ENCODE measurements around the gene HELZ.
"Not testable (repeated sequence)": the region's sequence is repeated elsewhere in the genome, so short reads cannot be mapped to it uniquely, and the experiment has no call there.

Gene HELZ

DNA sequence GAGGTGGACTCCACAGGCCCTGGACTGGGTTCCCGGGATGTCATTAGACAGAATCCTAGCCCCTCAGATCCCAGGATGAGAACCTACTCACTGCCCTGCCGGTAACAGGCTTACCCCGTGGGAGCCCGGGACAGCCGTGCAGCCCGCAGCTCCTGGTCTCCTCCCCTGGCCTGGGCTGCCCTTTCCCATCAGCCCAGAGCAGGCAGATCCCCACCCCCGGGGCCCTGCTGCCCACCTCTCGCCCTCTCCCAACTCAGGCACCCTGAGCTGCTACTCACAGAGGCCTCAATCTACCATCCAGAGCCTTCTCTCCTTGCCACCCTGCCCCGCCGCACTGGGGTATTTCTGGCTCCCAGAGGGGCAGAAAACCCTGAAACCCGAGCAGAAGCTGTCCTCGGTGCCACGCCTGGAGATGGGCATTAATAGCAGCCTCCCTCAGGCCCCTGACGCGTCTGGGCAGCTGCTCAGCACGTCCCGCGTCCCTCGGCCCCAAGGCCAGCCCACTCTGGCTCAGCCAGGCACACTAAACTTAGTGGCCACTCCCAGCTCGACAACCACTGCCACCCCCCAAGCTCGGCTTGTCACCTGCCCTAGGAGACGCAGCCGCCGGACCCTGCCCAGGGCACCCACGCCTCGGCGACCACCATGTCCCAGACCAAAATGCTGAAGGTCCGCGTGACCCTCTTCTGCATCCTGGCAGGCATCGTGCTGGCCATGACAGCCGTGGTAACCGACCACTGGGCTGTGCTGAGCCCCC, 200.8 kb downstream of the HELZ start, which contains the start of gene CACNG1:
CACNG1 (plus strand) TSS at position 539 of the 757 bp plus-strand sequence; CDS start at position 646, 107 bp downstream.
- DNase-seq, result no peak

DNA sequence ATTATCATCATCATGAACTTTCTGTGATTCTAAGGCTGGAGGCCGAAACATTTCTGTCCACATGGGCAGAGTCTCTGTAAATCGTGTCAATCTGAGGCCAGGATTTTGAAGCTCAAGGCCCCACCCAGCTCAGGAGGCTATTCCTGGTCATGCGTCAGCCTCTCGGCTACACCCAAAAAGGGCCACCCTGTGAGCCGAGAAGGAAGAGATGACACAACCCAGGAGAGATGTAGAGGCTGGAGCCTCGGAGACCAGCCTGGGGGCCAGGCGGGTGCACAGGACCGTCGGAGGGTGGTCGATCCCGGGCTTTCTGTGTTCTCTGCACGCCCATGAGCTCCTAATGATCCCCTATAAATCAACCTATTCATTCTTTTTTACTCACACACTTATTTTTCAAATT, 201.7 kb downstream of the HELZ start:
- no peak for DNase-seq

DNA sequence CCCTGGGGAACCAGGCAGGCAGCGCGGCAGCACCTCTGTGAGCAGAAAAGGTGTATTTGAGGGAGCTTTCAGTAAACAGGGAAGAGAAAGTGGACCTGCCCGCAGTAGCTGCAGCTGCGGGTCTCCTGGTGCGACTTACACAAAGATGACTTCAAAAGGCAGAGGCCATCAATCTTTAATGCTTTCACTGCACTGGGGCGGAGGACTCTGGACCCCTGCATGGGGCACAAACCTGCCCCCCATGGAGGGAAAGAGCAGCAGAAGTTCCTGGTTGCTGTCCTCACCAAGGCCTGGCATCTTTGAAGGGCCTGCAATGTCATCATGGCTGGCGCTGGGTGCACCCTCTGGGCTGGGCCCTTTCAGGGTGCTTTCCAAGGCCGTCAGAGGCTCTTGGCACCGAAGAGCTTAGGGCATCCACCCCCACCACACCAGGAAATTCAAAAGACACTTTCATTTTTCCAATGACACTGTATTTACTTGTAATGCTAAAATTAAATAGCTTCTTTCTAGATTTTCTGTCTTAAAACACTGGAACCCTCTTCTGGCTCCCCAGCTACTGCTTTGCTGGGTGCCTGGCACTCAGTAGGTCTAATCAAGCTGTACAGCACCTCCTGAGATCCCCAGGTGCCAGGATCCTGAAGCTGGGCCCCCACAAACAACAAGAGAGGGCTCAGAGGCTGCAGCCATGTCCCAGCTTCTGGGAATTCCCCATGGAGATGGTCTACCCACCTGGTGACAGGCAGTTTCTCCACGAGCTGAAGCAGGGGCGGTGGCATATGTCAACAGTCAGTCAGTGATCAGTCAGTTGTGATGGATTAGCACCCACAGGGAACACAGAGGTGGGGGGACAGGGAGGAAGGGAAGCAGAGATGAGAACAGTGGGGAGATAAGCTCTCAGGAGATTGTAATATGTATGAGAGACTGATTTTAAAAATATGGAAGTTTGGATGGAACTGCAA, 202.8 kb downstream of the HELZ start:
- DNase-seq, result no peak

DNA sequence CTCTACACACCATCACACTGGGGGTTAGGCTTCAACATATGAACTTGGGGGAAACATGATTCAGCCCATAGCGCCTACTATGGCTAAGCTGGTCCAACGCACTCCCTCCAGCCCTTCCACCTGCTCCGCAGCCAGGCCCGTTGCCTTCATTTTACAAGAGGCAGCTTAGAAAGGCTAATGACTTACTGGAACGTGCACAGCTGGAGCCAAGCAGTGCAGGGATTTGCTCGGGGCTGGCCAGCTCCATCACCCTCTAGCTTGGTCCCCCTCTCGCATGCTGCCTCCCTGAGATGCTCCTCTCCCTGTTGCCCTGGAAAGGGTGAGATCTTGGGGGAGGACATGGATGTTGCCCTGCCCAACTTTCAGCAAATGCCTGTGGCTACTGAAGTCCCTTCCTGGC, 203.5 kb downstream of the HELZ start:
- DNase-seq, result no peak

DNA sequence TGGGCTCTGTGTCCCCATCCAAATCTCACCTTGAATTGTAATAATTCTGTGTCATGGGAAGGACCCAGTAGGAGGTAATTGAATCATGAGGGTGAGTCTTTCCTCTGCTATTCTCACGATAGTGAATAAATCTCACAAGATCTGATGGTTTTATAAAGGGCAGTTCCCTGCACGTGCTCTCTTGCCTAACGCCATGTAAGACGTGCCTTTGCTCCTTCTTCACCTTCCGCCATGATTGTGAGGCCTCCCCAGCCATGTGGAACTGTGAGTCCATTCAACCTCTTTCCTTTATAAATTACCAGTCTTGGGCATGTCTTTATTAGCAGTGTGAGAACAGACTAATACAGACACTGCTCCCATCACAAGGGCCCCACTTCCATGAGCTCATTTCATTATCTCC, 203.9 kb downstream of the HELZ start:
- DNase-seq, result not testable (repeated sequence)

DNA sequence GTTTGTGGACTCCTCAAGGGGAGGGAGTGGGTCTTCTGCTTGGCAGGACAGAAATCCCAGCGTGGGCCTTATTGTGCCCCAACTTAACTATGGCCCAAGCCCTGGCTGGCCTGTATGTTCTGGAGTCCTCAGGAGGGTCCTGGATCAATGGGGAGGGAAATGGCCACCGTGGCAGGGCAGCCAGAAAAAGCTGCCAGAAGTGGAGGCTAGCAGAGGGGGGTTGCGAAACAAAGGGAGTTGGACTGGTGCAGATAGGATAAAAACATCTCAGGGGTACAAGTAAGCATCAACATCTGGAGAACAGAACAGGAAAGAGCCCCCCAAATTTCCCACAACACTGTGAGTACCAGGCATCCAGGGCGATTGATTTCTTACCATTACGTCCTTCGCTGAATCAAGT, 204.3 kb downstream of the HELZ start:
- no peak for DNase-seq

DNA sequence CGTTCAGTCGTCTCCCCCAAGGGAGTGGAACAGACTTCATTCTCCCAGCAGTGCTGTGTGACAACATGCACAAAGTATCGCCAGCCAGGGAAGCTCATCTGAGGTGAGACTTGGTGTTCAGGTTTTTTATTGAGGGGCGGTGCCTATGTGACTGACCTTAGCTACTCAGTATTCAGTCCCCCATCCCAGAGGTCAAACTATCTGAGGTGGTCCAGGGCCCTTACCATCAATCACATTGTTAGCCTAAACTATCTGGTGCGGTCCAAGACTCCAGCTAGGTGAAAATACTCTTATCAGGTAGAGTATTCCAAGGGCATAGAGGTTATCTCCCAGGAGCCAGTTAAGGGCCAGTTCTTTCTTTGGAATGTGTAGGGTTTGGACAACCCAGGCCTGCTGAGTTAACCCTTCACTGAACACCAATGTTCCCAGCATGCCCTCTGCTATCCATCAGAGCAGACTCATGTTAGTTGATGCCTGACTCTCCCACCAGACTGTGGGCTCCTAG, 206.1 kb downstream of the HELZ start:
- DNase-seq, result no peak

DNA sequence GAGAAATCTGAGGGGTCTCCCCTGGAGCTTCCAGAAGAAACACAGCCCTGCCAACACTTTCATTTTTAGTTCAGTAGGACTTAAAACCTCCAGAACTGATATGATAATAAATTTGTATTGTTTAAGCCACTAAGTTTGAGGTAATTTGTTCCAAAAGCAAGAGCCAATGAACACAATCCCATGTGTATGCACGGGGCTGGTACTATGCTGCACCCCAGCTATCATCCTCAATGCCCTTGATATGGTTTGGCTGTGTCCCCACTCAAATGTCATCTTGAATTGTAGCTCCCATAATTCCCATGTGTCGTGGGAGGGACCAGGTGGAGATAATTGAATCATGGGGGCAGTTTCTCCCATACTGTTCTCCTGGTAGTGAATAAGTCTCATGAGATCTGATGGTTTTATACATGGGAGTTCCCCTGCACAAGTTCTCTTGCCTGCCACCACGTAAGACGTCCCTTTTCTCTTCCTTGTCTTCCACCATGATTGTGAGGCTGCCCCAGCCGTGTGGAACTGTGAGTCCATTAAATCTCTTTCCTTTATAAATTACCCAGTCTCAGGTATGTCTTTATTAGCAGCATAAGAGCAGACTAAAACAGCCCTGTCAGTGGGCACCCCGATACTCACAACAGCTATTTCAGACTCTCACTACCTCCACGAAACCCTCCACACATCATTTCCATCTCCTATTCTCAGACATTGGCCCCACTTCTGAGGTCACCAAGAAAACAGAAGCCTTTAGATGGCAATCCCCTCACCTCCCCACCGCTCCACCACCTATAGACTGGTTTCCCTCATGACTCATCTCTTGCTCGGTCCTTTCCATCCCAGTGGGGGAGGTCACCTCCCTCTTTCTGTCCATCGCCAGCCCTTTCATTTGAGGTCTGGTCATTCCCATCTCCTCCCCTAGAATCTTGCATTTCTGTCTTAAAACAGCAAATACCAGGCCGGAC, 209.6 kb downstream of the HELZ start:
- no peak for DNase-seq

DNA sequence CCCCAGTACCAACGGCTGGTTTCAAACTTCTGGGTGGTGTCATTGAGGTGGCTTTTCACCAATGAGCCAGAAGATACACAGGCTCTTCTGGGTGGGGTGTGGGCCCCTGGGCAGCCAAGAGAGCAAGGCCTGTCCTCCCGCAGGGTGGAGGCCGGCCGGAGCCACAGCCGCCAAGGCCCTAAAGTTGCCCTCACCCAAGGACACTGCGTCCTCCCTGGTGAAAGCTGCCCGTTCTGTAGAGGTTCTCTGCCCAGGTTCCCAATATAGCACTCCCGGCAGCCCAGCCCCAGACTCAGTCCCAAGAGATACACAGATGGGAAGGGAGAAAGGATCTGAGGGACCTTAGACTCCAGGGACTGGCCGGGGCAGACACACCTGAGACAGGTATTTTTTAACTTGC, 211.4 kb downstream of the HELZ start:
- DNase-seq, result no peak

DNA sequence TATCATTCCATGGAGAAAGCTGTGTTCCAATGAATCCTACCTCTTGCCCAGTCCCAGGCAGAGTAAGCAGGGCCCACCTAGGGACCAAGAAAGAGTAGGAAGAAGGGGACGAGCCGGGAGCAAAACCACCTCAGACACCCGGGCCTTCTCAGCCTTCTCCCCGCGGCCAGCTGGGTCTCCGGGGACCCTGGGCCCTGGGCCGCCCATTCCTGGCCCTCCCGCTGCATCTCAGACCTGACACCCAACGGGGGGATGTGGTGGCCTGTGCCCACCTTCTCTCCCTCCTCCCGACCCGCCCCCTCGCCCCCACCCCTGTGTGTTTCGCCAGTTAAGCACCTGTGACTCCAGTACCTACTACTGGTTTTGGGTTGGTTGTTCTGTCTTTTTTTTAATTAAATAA, 212.0 kb downstream of the HELZ start:
- no peak for DNase-seq

DNA sequence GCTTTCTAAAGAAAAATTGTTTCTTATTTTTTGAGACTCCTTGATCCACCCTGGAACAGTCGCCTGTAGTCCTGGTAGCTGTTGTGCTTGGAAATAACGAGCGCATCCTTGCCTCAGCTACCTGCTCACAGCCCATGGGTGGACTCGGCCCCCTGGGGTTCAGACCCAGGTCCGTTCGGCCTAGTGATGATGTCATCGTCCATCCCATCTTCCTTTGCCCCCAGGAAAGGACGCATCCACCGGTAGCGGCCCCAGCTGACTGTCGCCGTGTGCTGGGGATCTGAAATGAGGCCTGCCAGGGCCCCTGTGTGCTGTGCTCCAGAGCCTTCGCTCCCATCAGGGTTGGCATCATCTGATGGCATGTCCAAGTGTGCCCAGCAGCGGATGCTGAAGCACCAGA, 212.6 kb downstream of the HELZ start:
- no peak for DNase-seq

DNA sequence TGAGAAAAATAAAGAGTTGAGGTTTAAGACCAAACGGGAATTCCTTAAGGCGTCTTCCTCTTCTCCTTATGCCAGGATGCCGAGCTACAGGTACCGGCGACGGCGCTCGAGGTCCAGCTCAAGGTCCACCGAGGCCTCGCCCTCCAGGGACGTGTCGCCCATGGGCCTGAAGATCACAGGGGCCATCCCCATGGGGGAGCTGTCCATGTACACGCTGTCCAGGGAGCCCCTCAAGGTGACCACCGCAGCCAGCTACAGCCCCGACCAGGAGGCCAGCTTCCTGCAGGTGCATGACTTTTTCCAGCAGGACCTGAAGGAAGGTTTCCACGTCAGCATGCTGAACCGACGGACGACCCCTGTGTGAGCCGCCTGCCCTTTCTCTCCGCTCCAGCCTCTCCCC, 214.4 kb downstream of the HELZ start:
- DNase-seq, result no peak

DNA sequence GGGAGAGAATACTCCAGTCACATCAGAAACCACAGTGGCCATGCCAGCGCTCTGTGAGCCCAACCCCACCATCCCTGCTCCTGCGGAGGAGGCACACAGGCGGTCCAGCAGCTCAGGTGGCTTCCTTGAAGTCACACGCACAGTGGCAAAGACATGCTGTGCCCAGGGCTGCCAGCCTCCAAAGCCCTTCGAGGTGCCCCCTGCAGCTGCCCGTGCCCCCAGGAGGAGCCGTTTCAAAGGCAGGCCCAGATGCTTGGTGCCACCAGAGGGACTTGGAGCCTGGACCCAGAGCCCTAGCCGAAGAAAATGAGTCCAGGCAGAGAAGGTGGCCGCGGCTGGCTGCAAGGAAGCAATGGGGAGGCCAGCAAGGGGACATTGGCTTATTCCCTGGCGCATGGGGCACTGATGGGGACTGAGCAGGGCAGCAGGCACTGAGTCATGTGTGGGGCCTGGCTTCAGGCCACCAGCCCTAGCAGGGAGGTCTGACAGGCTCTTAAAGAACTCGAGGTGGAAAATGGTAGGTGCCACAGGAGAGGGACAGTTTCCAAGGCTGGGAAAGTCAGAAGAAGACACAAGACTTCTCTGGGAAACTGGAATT, 217.9 kb downstream of the HELZ start:
- DNase-seq, result no peak

DNA sequence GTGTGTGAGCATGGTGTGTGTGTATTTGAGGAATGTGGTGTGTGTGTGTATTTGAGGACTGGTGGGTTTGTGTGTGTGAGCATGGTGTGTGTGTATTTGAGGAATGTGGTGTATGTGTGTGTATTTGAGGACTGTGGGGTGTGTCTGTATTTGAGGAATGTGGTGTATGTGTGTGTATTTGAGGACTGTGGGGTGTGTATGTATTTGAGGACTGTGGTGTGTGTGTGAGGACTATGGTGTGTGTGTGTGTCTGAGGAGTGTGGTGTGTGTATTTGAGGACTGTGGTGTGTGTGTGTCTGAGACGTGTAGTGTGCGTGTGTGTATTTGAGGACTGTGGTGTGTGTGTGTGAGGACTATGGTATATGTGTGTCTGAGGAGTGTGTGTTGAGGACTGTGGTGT, 218.7 kb downstream of the HELZ start:
- no peak for DNase-seq

DNA sequence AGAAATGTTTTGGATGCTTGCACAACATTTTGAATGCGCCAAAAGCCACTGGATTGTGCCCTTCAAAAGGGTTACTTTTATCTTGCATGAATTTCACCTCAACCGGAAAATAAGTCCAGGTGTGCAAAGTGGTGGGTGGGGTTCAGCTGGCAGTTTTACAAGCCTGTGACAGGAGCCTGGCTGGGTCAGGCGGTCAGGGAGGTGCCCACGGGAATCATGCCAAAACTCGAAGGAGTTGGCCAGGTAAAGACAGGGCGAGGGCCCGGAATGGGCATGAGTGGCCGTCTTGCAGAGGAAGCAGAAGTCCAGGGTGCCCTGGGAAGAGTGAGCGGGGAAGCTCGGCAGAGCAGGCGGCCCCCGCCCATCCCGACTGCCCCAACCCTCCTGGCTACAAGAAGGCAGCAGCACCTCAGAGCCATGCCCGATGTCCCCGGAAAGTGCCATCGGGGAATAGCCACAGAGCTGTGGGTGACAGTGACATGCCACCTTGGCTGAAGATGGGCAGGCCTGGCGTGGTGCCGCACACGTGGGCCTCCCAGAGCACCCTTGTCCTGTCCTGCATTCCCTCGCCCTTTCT, 219.7 kb downstream of the HELZ start:
- no peak for DNase-seq

DNA sequence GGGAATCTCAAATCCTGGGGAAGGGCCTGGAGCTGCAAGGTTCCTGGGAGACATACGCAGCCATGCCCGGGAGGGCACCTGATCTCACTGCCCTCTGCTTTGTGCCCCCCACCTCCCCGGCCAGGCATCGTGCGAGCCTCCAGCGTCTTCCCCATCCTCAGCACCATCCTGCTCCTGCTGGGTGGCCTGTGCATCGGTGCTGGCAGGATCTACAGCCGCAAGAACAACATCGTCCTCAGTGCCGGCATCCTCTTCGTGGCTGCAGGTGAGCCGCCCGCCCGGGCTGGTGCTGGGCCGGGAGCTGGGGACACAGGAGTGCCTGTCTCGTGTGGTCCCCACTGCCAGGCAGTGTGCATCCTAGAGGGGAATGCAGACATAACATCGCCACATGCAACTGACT, 220.3 kb downstream of the HELZ start:
- no peak for DNase-seq

DNA sequence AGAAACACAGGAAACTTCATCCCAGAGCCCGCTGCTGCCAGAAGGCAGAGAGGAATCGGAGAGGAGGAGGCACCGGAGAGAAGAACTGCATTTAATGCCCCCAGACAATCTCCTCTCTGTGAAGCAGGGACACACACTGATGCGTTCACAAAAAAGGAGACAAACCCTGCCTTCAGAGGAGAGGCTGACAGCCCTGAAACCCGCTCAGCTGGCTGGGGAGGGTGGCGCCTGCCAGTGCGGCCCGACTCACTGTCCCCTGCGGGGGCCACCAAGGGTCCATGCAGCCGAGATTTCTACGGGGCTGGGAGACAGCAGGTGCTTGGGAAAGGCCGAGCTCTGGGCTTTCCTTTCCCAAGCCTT, 222.6 kb downstream of the HELZ start:
- no peak for DNase-seq

DNA sequence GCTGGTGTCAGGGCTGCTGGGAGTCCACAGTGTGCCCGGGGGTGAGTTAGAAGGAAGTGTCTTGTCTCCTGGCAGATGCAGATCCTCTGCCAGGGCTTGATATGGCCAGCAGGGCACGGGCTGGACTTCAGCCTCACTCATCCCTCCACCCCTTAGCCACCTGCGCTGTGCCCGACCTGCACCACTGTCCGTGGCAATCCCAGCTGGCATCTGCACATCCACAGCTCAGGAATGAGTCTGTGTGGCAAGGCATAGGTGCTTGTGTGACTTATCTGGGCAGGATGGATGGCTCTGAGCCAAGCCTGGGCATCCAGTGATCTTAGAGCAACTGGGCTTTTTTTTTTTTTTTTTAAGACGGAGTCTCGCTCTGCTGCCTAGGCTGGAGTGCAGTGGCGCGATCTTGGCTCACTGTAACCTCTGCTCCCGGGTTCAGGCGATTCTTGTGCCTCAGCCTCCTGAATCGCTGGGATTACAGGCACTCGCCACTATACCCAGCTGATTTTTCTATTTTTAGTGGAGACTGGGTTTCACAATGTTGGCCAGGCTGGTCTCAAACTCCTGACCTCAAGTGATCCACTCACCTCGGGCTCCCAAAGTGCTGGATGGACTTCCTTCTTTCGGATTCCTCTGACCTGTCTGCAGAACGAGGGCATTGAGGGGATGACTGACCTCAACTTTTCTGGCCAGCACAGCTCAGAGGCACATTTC, 223.1 kb downstream of the HELZ start:
- DNase-seq, result no peak

DNA sequence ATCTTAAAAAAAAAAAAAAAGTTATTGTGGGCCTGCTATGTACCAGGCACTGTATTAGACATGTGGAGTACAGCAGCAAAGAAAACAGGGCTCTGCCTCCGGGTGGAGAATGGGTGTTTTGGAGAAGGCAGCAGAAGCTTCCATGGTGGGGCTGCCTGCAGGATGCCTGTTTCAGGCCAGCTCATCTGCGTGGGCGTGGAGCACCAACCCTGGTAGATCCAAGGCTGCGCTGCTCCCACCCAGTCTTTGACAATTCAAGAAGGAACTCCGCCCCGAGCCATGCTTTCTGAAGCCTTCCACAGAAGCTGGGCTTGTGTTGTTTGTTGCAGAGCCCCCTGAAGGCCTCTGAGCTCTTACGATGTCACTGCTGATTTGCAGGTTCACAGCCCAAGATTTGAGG, 223.8 kb downstream of the HELZ start:
- DNase-seq, result no peak

All from NCI-H748 treated with DMSO at 0.1 percent for 48 hours (cell line).